ENCODE results near the gene PBX3. TPM values are rescaled to one million over a fixed set of nuclear protein-coding genes. Genes with fewer than 3 reads are reported as not detected.

The PBX3 gene
- total RNA-seq, 2 experiments from 2014 or later, result 40.8 to 54.6 TPM

DNA sequence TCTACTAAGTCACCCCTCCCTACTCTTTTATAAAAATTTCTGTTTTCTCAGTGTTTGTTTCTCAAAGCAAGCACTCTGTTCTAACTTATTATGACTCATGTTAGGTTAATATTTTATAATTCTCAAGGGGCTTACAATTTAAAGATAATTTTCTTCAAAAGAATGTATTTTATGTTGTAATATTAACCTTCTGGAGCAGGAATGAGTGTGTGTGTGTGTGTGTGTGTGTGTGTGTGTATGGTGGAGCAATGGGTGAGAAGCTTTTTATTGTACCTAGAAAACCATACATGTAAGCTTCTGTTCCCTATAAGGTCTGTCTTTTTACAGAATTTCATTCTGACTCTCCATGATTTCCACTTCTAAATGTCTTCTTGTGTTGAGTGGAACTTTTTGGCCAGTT is 63.0 kb downstream of the PBX3 start:
- no peak for DNase-seq (ENCODE audit: low spot score)
- H2AFZ ChIP-seq (ENCODE audit: low read length), result no peak overlapping the region
- POLR2A ChIA-PET, result no interaction called here
- no peaks in the 10 kb centered on the region for H4K20me1 ChIP-seq (ENCODE audit: insufficient read depth, low read length)
- H3K27ac ChIP-seq (ENCODE audit: low read depth, low read length, poor library complexity, severe bottlenecking), result no peak overlapping the region
- intact Hi-C loops (cut with micrococcal nuclease; ENCODE audit: unreplicated experiment), result no loop called here
- BruUV-seq (replicated peaks), result no TSS peak
- no peaks in the 10 kb centered on the region for H3K4me1 ChIP-seq (ENCODE audit: insufficient read depth, low read length, poor library complexity, severe bottlenecking)
- CTCF ChIA-PET (ENCODE audit: unreplicated experiment), result no interaction called here
- H3K9me3 ChIP-seq (ENCODE audit: low read length), result no peaks in the 10 kb centered on the region
- no peak overlapping the region for H3K4me3 ChIP-seq (ENCODE audit: low read depth, low read length, poor library complexity, severe bottlenecking)
- no peak overlapping the region for H3K4me2 ChIP-seq (ENCODE audit: low read length)
- no peaks in the 10 kb centered on the region for H3K9me2 ChIP-seq (ENCODE audit: insufficient read depth, low read length)
- no peaks in the 10 kb centered on the region for H3K79me2 ChIP-seq (ENCODE audit: insufficient read depth, low read depth, low read length)
- H3K36me3 ChIP-seq (ENCODE audit: insufficient read depth, low read length), result no peaks in the 10 kb centered on the region
- TF ChIP-seq EZH2phosphoT487 (IDR thresholded peaks at IDR 0.05; ENCODE audit: borderline replicate concordance, low read depth, low read length) (no peak), CTCF (conservative IDR thresholded peaks at IDR 0.05; ENCODE audit: low read length) (no peak)

GRCh38 chr9:125811002-125811401 is 63.8 kb downstream of the PBX3 start:
- intact Hi-C loops (cut with micrococcal nuclease; ENCODE audit: unreplicated experiment), result no loop called here
- no TSS peak for BruUV-seq (replicated peaks)
- no peaks in the 10 kb centered on the region for H3K9me3 ChIP-seq (ENCODE audit: low read length)
- H3K4me2 ChIP-seq (ENCODE audit: low read length), result no peak overlapping the region
- H3K4me1 ChIP-seq (ENCODE audit: insufficient read depth, low read length, poor library complexity, severe bottlenecking), result no peaks in the 10 kb centered on the region
- H2AFZ ChIP-seq (ENCODE audit: low read length), result no peak overlapping the region
- ChIA-PET POLR2A (no interaction called here), CTCF (ENCODE audit: unreplicated experiment) (no interaction called here)
- TF ChIP-seq CTCF (conservative IDR thresholded peaks at IDR 0.05; ENCODE audit: low read length) (no peak), EZH2phosphoT487 (IDR thresholded peaks at IDR 0.05; ENCODE audit: borderline replicate concordance, low read depth, low read length) (no peak)
- H4K20me1 ChIP-seq (ENCODE audit: insufficient read depth, low read length), result no peaks in the 10 kb centered on the region
- H3K36me3 ChIP-seq (ENCODE audit: insufficient read depth, low read length), result no peaks in the 10 kb centered on the region
- H3K4me3 ChIP-seq (ENCODE audit: low read depth, low read length, poor library complexity, severe bottlenecking), result no peak overlapping the region
- no peaks in the 10 kb centered on the region for H3K9me2 ChIP-seq (ENCODE audit: insufficient read depth, low read length)
- no peak for DNase-seq (ENCODE audit: low spot score)
- no peaks in the 10 kb centered on the region for H3K79me2 ChIP-seq (ENCODE audit: insufficient read depth, low read depth, low read length)
- no peak overlapping the region for H3K27ac ChIP-seq (ENCODE audit: low read depth, low read length, poor library complexity, severe bottlenecking)

DNA sequence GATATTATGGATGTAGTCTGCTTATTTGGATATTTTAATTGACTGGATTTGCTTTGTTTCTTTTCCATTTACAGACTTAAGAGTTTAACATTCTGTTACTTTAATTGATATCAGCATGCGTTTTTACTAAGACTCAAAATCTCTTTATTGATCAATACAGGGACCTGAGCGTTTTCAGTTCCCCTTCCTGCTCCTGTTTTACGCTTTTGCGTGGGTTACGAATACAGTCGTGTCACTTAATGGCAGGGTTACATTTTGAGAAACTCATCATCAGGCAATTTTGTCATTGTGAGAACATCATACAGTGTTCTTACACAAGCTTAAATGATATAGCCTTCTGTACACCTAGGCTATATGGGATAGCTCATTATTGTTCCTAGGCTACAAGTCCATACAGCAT is 65.2 kb downstream of the PBX3 start:
- H3K9me3 ChIP-seq (ENCODE audit: low read length), result no peaks in the 10 kb centered on the region
- no peaks in the 10 kb centered on the region for H3K79me2 ChIP-seq (ENCODE audit: insufficient read depth, low read depth, low read length)
- BruUV-seq (replicated peaks), result no TSS peak
- ChIA-PET CTCF (ENCODE audit: unreplicated experiment) (no interaction called here), POLR2A (interaction anchor here (0.6 to 1.4 kb wide), 3 partner anchors 14 to 1216 kb away, joined by 3 read pairs; no protein-coding TSS in a partner anchor)
- H3K9me2 ChIP-seq (ENCODE audit: insufficient read depth, low read length), result no peaks in the 10 kb centered on the region
- no peak overlapping the region for H3K4me3 ChIP-seq (ENCODE audit: low read depth, low read length, poor library complexity, severe bottlenecking)
- intact Hi-C loops (cut with micrococcal nuclease; ENCODE audit: unreplicated experiment), result no loop called here
- no peak overlapping the region for H3K27ac ChIP-seq (ENCODE audit: low read depth, low read length, poor library complexity, severe bottlenecking)
- H4K20me1 ChIP-seq (ENCODE audit: insufficient read depth, low read length), result no peaks in the 10 kb centered on the region
- no peak for TF ChIP-seq CTCF (conservative IDR thresholded peaks at IDR 0.05; ENCODE audit: low read length)
- no peak for TF ChIP-seq EZH2phosphoT487 (IDR thresholded peaks at IDR 0.05; ENCODE audit: borderline replicate concordance, low read depth, low read length)
- H3K4me2 ChIP-seq (ENCODE audit: low read length), result no peak overlapping the region
- DNase-seq (ENCODE audit: low spot score), result no peak
- H3K36me3 ChIP-seq (ENCODE audit: insufficient read depth, low read length), result no peaks in the 10 kb centered on the region
- no peaks in the 10 kb centered on the region for H3K4me1 ChIP-seq (ENCODE audit: insufficient read depth, low read length, poor library complexity, severe bottlenecking)
- no peak overlapping the region for H2AFZ ChIP-seq (ENCODE audit: low read length)

Data from OCI-LY7 (cell line).